ENCODE measurements around the gene UBQLN4.
A peak's percentile ranks its signal among the peaks of the same experiment; 100 is the strongest.

The UBQLN4 gene

DNA sequence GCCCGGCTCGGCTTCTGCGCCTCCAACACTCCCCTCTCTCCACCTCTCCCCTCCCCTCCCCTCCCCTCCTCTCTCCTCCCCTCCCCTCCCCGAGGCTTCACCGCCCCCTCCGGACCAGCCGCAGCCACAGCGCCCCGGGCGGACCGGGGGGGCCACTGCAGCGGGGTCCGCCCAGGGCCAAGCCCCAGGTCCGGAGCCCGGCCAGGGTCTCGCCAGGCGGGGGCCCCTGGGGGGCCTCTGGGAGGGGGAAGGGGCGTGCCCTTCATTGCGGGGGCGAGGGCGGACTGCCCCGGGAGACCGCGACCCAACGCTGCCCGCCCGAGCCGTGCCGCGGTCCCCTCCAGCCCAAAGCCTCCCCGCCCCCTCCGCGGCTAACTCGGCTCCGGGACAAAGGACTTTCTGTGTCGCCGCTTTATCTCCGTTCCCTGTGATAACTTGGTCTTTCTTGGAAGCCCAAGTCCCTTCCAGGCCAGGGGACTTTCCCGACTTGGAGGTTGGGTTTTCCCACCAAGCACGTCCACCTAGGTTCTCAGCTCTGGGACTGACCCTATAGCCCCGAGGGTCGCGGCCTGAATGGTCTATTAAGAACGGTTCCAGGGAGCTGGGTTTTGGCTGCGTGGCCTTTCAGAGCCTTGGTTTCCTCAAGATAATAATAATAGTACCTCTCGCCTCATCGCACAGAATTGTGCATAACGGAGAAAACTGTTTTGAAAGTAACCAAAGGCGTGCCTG is at the start of gene UBQLN4:
TSS of gene UBQLN4 (minus strand) at position 31 of the 732 bp plus-strand sequence. CDS start 97 bp downstream, outside the sequence.
- DNase-seq (ENCODE audit: low spot score): peak; percentile 92

DNA sequence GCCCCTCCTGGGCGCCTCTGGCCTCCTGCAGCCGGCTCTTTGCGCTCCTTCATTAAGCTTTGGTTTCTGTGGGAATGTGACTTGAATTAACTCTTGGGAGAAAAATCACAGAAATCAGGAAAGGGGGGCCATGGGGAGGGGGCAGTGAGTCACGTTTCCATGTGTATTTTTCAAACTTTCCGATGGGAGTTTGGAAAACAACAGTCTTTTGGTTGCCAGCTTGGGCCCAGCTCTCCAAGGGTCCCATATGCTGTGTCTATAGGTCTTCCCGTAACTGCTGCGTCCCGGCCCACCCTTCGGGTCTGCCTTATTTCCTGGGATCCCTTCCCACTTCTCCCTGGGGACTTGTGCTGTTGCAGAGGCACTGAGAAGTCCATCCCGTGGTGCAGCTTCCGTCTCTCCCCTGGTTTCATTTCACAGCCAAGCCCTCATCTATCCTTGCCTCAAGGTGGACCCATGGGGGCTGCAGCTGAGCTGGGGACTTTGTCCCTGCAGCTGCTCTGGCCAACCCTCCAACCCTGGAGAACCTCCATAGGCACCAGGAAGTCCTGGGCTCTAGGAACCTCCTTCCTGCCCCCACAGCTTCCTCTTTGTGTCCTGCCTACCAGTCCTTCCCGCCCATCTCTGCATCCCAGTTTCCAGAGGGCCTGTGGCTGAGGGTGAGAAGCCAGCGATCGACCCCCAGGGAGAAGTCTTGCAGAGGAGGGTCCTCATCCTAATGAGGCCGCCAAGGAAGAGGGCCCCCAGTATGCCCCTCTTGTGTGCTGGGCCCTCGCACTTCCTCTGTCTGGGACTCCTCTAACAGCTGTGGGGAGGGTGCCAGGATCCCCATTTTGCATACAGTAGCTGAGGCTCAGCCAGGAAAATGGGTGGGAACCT is 49.3 kb upstream of the UBQLN4 start:
- DNase-seq (ENCODE audit: low spot score): peak; percentile 63

DNA sequence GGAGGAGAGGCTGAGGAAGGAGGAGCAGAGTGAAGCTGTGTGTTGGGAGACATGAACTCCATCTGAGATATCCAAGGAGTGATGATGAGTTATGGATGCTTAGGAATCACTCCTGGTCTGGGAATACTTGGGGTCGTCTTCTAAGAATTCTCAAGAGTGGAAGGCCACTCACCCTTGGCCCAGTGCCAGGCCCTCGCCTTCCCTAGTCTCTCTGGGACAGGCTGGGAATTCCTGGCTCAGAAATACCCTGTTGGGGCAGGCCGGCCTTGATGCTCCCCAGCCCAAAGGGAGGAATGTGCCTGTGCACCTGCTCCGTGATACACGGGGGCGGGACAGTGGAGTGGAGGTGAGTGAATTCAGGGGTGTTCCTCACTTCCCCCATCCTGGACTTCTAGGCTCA is 48.3 kb upstream of the UBQLN4 start:
- no peak for DNase-seq (ENCODE audit: low spot score)

DNA sequence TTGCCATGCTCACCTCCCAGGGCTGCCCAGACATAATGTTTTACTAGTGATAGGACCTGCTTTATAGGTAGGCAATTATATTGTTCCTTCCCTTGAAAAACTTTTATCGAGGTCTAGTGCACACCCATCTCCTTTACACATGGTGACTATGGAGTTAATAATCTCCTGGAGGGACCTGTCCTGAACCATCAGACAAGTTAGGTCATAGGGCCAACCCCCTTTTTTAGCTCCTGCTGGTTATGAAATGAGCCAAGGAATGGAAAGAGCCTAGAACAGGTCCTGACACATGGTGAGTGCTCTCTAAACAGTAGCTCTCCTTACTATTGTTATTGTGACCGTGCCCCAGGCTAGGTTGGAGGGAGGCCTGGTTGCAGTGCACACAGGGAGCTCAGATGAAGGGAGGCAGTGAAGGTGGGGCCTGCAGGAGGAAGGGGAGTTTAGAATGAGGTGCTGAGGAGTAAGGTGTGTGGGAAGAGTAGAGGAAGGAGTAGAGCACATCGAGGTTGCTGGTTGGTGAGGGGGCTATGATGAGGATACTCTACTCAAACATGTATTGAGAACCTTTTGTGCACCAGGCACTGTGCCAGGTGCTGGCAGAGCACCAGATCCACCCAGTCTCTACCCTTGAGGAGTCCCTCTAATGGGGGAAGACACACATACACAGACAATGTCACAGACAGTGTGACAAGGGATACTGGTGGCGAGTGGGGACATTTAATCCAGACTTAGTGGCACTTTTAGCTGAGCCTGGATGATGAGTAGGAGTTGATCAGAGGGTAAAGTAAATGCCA is 46.8 kb upstream of the UBQLN4 start:
- no peak for DNase-seq (ENCODE audit: low spot score)

DNA sequence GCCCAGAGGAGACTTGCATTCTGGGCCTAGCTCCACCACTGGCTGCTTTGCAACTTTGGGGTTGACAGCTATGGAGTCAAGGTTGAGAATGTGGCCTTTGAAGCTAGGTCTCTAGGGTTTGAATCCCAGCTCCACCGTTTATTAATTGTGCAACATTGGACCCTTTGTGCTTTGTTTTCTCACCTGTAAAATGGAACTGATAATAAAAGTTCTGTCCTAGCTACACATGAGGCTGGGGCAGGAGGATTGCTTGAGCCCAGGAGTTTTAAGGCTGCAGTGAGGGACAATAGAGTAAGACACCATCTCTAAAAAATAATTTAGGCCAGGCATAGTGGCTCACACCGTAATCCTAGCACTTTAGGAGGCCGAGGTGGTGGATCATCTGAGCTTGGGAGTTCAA is 45.7 kb upstream of the UBQLN4 start:
- no peak for DNase-seq (ENCODE audit: low spot score)

DNA sequence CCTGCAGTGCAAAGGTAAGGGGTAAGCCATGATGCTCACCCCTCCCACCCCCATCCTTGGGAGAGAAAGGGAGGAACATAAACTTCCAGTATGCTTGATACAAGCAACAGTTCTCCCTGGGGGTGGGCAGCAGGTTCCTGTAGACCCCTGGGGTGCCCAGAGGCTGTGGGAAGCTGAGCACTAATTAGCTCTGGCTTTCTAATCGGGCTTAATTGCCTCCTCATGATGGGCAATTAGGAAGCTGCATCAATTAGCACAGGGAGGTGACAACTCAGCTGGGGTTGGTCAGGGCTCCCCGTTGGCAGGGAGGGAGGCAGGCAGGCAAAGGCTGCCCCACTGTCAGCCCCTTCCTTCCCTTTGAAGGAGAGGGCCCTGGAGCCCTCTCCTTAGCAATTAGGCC is 45.2 kb upstream of the UBQLN4 start:
- no peak for DNase-seq (ENCODE audit: low spot score)

DNA sequence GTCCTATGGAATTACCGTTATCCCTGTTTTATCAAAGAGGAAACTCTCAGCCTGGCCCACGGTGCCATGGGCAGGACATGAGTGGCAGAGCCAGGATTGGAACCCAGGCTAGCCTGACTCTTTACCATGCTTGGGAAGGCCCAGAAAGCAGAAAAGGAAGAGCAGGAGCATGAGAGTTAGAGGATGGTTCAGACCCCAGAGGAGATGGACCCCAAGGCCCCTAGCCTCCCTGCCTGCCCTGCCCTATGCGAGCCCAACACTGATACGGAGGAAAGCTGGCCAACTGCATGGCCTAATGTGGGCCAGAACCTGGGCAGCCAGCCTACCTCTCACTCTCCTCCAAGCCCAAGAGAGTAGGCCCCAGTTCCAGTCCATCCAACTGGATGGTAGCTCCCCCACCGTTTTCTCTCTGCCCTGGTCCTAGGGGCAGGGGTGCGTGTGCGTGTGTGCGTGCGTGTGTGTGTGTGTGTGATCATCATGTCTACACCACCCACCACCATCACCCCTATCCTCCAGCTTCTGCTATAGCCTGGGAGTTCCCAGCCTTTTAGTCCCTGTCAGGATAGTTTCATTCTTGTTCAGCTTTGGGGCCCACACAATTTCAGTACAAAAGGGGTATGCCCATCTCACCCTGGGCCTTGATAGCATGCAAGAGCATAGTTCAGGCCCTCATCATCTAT is 44.0 kb upstream of the UBQLN4 start:
- DNase-seq (ENCODE audit: low spot score): no peak

DNA sequence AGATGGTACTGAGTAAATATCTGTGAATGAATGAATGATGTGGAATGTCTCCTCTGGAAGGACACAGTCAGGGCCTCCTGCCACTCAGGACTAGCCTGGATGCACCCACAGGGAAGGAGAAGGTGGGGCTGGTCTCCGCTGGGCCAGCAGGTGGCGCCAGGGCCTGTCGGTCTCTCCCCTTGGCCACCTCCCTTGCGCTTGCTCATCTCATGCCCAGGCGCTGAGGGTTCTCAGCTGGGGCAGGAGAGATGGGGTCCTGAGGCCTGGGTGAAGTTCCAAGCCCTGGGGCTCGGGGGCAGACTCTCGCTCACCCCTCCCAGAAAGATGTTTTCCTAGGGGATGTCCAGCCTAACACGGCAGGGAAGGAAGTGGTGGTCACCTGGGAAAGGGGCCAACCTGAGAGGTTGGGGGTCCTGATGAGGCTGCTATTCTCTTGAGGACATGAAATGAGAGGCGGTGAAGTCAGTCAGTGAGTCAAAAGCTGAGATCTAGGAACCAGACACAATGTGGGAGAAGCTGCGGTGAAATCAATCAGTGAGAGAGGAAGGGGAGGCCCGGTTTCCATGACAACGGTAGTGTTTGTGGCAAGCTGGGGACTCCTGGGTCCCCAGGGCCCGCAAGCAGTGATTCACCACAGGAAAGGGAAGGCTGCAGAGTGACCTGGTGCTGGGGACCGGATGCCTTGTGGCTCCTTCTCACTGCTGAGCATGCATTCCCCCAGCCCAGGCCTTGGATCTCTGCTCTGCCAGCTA is 43.2 kb upstream of the UBQLN4 start:
- peak; percentile 90 for DNase-seq (ENCODE audit: low spot score)

DNA sequence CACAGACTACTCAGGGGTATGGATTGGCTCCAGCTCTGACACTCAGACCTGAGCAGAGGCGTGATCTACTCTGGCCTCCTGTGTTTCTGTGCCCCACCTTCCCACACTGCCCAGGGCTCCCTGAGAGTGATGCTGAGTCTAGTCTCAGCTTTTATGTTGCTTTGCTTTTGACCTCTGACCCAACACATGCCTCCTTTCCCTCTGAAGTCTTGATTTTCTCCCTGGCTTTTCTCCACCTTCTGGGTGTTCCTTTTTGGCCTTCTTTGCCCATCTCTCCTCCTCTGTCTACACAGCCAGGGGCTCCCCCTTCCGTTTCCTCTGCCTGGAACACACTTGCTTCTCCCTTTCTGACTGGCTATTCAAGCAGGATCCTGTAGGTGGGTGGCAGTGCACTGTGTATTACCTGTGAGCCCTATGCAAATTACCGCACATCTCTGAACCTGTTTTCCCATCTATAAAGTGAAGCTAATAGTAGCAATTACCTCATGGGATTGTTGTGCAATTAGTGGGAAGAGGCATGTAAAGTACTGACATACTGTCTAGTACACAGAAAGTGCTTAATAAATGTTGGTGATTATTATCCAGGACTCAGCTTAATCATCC is 42.4 kb upstream of the UBQLN4 start:
- no peak for DNase-seq (ENCODE audit: low spot score)

DNA sequence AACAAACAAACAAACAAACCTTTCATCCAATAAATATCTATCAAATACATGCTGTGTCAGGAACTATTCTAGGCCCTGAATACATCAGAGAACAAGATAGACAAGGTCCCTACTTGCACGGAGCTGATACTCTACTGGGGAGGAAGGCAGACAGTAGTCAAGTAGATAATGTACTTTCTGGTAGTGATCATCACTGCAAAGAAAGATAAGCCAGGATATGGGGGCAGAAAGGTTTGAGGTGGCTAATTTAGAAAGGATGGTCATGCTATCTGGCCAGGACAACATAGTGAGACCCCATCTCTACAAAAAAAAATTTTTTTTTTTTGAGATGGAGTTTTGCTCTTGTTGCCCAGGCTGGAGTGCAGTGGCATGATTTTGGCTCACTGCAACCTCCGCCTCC is 38.0 kb upstream of the UBQLN4 start:
- DNase-seq (ENCODE audit: low spot score): no peak

DNA sequence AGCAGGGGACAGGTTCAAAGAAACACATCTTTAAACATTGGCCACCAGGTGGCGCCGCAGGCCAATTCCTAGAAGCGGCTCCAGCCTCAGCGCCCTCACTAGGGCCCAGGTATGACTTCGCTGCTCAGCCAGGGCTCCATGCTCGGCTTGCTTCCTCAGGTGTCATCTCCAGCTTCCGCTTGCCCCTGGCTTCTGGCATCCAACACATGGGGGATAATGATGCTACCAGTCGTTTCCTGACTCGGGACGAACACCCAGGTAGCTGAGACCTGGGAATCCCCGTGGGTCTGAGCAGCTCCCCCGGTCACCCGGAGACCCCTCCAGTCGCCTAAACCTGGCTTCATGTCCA is 37.2 kb upstream of the UBQLN4 start:
- peak; percentile 74 for DNase-seq (ENCODE audit: low spot score)

DNA sequence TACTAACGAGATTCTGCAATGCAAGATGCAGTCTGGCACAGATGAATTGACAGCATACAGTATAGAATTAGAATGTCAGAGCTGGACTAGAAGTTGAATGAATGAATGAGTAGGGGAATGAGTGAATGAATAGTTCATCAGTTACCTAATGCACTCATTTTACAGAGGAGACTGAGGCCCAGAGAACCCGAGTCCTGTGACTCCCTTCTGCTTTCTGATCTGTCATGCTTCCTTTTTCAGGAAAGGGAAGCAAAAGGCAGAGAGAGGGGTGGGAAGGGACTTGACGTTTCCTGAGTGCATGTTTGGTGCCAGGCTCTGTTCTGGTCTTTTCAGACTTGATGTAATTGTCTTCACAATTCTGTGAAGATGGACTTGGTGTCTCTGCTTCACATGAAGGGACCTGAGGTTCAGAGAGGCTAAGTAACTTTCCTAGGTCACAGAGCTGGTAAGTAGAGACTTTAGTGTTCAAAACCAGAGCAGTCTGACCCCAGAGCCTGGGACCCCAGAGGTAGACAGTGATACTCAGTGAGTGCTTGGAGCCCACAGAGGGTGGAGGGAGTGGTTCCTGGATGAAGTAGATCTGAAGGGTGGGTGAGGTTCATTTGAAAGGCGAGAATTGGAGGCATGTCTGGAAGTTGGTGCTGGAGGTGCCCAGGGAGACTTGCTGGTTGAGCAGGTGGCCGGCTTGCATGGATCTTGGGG is 36.7 kb upstream of the UBQLN4 start:
- DNase-seq (ENCODE audit: low spot score): no peak

DNA sequence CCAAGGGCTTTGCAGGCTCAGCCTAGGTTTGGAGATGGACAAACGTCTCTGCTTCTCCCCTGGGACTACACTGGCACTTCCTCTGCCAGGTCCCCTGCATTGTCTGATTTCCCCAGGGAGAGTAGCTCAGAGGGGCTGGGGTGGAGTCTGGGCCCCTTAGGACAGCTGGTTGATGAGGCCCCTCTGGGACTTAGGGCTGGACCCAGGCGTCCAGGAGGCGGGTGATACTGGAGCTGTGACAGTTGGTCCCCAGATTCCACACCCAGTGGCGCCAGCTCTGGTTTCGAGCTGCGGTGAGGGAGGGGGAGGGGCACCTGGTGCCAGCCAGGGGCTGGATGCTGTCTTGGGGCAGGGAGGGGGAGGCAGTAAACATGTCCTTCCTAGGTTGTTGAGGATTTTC is 36.1 kb upstream of the UBQLN4 start:
- no peak for DNase-seq (ENCODE audit: low spot score)

DNA sequence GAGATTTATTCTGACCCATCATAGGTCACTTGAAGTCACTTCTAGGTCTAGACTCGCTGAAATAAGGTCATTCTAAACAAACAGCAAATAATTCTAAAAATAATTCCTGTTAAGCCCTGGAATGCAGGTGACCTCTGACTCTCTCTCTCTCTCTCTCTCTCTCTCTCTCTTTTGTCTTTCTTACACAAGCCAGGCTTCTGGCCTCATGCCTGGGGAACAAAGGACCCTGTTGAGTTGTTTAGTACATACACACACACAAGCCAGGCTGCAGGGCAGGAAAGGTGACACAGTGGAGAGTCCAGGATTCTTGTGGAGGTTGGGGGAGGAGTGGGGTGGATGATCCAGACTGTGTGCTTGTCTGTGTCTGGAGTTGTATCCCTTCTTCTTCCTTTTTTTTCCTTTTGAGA is 32.7 kb upstream of the UBQLN4 start:
- DNase-seq (ENCODE audit: low spot score): no peak

DNA sequence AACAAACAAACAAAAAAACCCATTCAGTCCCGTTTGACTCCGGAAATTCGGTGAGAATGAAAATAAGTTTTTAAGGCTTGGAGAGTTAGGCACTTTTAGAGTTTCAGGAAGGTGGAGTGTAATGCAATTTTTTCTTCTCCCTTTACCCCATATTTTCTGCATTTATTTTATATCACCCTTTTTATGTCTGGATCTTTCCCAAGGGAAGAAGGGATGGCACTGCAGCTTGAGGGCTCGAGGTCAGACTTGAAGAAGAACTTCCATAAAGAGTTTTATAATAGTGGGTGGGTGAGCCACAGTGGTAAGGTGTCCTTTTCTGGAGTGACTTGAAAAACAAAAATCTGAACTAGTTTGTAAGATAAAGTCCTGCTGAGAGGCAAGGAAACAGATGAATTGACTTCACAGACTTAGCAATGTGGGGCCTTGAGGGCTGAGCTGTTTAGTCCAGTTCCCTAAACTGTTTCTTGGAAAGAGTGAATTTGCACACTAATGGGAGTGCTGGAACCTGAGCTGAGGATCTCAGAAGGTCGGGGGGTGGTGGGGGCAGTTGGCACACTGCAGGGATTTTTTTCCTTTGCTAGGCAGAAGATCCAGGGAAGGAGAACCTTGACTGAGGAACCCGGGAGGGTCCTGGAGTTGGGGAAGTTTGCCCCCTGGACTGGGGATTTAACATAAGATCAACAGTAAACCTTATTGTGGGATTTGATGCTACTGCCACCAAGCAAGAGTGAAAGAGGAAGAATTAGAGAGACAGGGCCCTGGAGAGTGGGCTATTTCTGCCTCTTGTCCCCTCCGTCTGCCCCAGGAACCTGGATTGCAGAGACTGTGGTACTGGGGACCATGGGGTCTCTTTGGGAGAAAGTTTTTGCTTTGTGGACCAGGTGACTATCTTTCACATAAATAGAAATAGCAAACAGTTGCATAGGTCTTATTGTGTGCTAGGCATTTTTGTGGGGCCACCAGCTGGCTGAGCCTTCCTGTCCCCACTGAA is 30.5 kb upstream of the UBQLN4 start:
- DNase-seq (ENCODE audit: low spot score): no peak

DNA sequence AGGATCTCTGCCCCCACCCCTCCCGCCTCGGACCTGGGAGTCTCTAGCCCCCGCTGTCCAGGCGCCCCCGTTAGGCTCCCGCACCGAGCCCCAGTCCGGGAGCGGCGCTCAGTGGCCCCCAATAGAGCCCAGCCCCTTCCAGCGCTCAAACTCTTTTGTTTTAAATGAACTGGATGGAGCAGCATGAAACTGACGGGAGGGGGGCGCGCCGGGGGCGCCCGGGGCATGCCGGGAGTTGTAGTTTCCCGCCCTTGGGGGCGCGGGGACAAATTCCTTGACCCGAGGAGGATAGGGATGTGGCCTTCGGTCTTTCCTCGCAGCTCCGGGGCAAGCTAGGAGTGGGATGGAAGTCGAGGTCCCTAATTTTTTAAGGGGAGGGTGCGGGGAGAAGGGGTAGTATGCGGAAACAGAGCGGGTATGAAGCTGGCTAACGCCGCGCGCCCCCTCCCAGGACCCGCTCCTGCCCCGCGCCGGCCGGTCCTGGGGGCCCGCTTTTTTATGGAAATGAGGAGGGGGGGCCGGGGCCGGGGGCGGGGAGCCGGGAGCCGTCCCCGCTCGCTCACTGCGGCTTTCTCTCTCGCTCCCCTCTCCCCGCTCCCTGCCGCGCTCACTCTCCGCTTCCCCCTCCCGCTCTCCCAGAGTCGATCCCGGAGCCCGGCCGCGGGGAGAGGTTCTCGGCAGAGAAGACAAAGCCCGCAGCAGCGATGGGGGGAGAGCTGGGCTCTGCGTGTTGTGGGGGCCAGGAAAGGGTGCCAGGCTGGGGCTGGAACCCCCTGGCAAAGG is 28.9 kb upstream of the UBQLN4 start, which contains the start of gene MEX3A:
TSS of gene MEX3A (minus strand) at position 157 of the 783 bp plus-strand sequence. CDS start 467 bp downstream, outside the sequence.
- DNase-seq (ENCODE audit: low spot score): peak; percentile 90

DNA sequence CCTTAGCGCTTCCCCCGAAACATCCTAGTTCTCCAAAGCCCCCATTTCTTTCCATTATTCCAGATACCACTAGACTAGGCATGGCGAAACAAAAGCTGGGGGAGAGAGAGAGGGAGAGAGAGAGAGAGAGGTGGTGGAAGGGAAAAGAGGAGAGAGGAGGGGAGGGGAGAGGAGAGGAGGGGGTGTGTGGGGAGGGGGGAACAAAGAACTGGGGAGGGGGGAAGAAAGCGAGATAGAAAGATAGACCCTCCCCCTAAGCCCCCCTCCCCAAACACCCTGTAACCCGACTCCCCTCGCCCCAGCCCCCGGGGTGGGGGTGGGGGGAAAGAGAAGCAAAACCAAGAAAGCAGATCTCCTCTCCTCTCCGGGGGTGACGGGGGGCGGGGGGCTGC is 28.3 kb upstream of the UBQLN4 start:
- DNase-seq (ENCODE audit: low spot score): no peak

Measured in hepatic stellate cell (primary cell).